Breast epithelium (tissue), 4 donors: ENCODE measurements around the gene SEMA3G. TPM values are rescaled to one million over a fixed set of nuclear protein-coding genes. Genes with fewer than 3 reads are reported as not detected.

Experiments used
- DNase-seq, 2 donors: peaks; one replicate each; pipeline ENCODE4 v3.0.0-alpha.2; 2019; ENCODE audit warnings: low spot score in 2 of 2
- H3K27ac ChIP-seq, 2 donors: fragments of 200-600 bp; sonication (generic) in 1 of 2; one replicate each; pipeline ENCODE4 v1.5.1; 2016 to 2019; ENCODE audit warnings: mild to moderate bottlenecking in 1 of 2
- H3K27me3 ChIP-seq, 2 donors: fragments of 200-600 bp; sonication (generic) in 1 of 2; one replicate each; pipeline versions ENCODE4 v1.5.1 to v1.6.0; 2017 to 2019; ENCODE audit warnings: control low read depth in 1 of 2, mild to moderate bottlenecking in 1 of 2
- H3K36me3 ChIP-seq: fragments of 200-600 bp; one replicate; pipeline ENCODE4 v1.5.1; 2019
- H3K4me1 ChIP-seq, 2 donors: fragments of 200-600 bp; sonication (generic); one replicate each; pipeline ENCODE4 v1.5.1; 2016 to 2019; ENCODE audit warnings: control low read depth in 1 of 2
- H3K4me3 ChIP-seq, 3 donors: fragments of 200-600 bp; sonication (generic); 1 replicate in 2 of 3; 2 replicates in 1 of 3; pipeline ENCODE4 v1.5.1; 2016 to 2019; ENCODE audit warnings: mild to moderate bottlenecking in 3 of 3, moderate library complexity in 2 of 3
- H3K9me3 ChIP-seq, 2 donors: fragments of 200-600 bp; sonication (generic) in 1 of 2; one replicate each; pipeline ENCODE4 v1.5.1; 2016 to 2019; ENCODE audit warnings: control low read depth in 1 of 2
- CTCF ChIP-seq, 3 donors: fragments of 450-650 bp; IDR thresholded peaks; one replicate each; pipeline ENCODE4 v1.5.1; 2016 to 2017; ENCODE audit warnings: antibody characterized with exemption in 3 of 3, mild to moderate bottlenecking in 3 of 3, moderate library complexity in 3 of 3
- POLR2A ChIP-seq: fragments of 450-650 bp; IDR thresholded peaks from one replicate; pipeline ENCODE4 v1.6.1; 2016; ENCODE audit warnings: antibody characterized with exemption, mild to moderate bottlenecking, moderate library complexity
- POLR2AphosphoS5 ChIP-seq, 3 donors: sonication (generic); formaldehyde crosslinking; IDR thresholded peaks; one replicate each; pipeline ENCODE4 v1.6.1; 2017; ENCODE audit warnings: antibody characterized with exemption in 3 of 3
- intact Hi-C: fragments of 100-400 bp; cut with DNase I; formaldehyde crosslinking; loops from one replicate; pipeline ENCODE4 v1.15.1; 2023; ENCODE audit warnings: low total_unique reads
- total RNA-seq, 3 donors: library from RNA; depleted of rRNA; stranded (reverse); fragments of >200 nt; gene quantifications; one replicate each; pipeline ENCODE4 v1.1.0, GENCODE V29; 2016

The SEMA3G gene
- total RNA-seq, 3 donors from 2014 or later = 12.3 to 255 (median 70.1) TPM

- H3K9me3 ChIP-seq = no peaks in the 10 kb centered on the region
- H3K4me1 ChIP-seq = peaks cover 0 to 14% of the 10 kb centered on the region in 2 donors
- H3K36me3 ChIP-seq = no peaks in the 10 kb centered on the region
- no peaks in the 10 kb centered on the region for H3K27me3 ChIP-seq
- H3K4me3 ChIP-seq = no peak overlapping the region
- TF ChIP-seq POLR2A (no peak), POLR2AphosphoS5 (IDR thresholded peaks at IDR 0.05) (no peak), CTCF (IDR thresholded peaks at IDR 0.05) (no peak)
- no peak overlapping the region for H3K27ac ChIP-seq
- DNase-seq = no peak
- intact Hi-C loops = no loop called here
Measured at GRCh38 chr3:52452126-52452525, 7.2 kb upstream of the SEMA3G start.

- Histone ChIP-seq H3K9me3 (no peaks in the 10 kb centered on the region), H3K36me3 (no peaks in the 10 kb centered on the region), H3K27me3 (no peaks in the 10 kb centered on the region), H3K4me3 (no peak overlapping the region), H3K27ac (no peak overlapping the region), H3K4me1 (peaks cover 0 to 12% of the 10 kb centered on the region in 2 donors)
- TF ChIP-seq POLR2A = no peak
- TF ChIP-seq CTCF (IDR thresholded peaks at IDR 0.05) = no peak
- no peak for TF ChIP-seq POLR2AphosphoS5 (IDR thresholded peaks at IDR 0.05)
- intact Hi-C loops = no loop called here
- DNase-seq = no peak
Measured at GRCh38 chr3:52451237-52452083, 6.6 kb upstream of the SEMA3G start.

GRCh38 chr3:52450489-52451236 lies 5.8 kb upstream of the SEMA3G start:
- TF ChIP-seq POLR2A (no peak), CTCF (IDR thresholded peaks at IDR 0.05) (no peak), POLR2AphosphoS5 (IDR thresholded peaks at IDR 0.05) (no peak)
- H3K9me3 ChIP-seq = no peaks in the 10 kb centered on the region
- intact Hi-C loops = no loop called here
- H3K27ac ChIP-seq = peak overlapping the region; percentile 16 to 70
- no peaks in the 10 kb centered on the region for H3K27me3 ChIP-seq
- no peak for DNase-seq
- H3K36me3 ChIP-seq = no peaks in the 10 kb centered on the region
- H3K4me3 ChIP-seq = no peak overlapping the region
- peaks cover 0 to 12% of the 10 kb centered on the region in 2 donors for H3K4me1 ChIP-seq

- Histone ChIP-seq H3K36me3 (no peaks in the 10 kb centered on the region), H3K9me3 (no peaks in the 10 kb centered on the region), H3K4me1 (peaks cover 0 to 6% of the 10 kb centered on the region in 2 donors), H3K27ac (no peak overlapping the region), H3K27me3 (no peaks in the 10 kb centered on the region), H3K4me3 (no peak overlapping the region)
- intact Hi-C loops = no loop called here
- TF ChIP-seq POLR2AphosphoS5 (IDR thresholded peaks at IDR 0.05) (no peak), POLR2A (no peak), CTCF (IDR thresholded peaks at IDR 0.05) (no peak)
- no peak for DNase-seq
Measured at GRCh38 chr3:52447512-52448355, 2.8 kb upstream of the SEMA3G start.
